Stimulated activated naive CD8-positive, alpha-beta T cell treated with anti-CD3 and anti-CD28 coated beads, Interleukin-15, amount 100 ng/mL, for 72 hours (primary cell): ENCODE measurements around the gene ZBTB46.
"Not testable (repeated sequence)": the region's sequence is repeated elsewhere in the genome, so short reads cannot be mapped to it uniquely, and the experiment has no call there.

Experiments
- ATAC-seq: fragments of 150-1000 bp; cut with Tn5 transposase; 2 replicates; pipeline ENCODE4 v1.10.0; 2021; ENCODE audit warnings: mild to moderate bottlenecking, moderate library complexity
- DNase-seq, 2 donors: peaks; one replicate each; pipeline ENCODE4 v3.0.0; 2021 to 2022
- H3K27ac Mint-ChIP-seq, 2 donors: one replicate each; pipeline ENCODE4 v1.8.0; 2022; ENCODE audit warnings: mild to moderate bottlenecking in 2 of 2, mixed read lengths in 2 of 2, moderate library complexity in 2 of 2
- H3K27me3 Mint-ChIP-seq: one replicate; pipeline ENCODE4 v1.8.0; 2022; ENCODE audit warnings: mixed read lengths
- H3K4me1 Mint-ChIP-seq: one replicate; pipeline ENCODE4 v1.8.0; 2022; ENCODE audit warnings: mild to moderate bottlenecking, mixed read lengths
- H3K4me3 Mint-ChIP-seq, 2 donors: one replicate each; pipeline ENCODE4 v1.8.0; 2022; ENCODE audit warnings: mild to moderate bottlenecking in 2 of 2, mixed read lengths in 2 of 2, moderate library complexity in 1 of 2
- H3K9me3 Mint-ChIP-seq, 2 donors: one replicate each; pipeline ENCODE4 v1.8.0; 2022; ENCODE audit warnings: mixed read lengths in 2 of 2

The ZBTB46 gene, protein sequence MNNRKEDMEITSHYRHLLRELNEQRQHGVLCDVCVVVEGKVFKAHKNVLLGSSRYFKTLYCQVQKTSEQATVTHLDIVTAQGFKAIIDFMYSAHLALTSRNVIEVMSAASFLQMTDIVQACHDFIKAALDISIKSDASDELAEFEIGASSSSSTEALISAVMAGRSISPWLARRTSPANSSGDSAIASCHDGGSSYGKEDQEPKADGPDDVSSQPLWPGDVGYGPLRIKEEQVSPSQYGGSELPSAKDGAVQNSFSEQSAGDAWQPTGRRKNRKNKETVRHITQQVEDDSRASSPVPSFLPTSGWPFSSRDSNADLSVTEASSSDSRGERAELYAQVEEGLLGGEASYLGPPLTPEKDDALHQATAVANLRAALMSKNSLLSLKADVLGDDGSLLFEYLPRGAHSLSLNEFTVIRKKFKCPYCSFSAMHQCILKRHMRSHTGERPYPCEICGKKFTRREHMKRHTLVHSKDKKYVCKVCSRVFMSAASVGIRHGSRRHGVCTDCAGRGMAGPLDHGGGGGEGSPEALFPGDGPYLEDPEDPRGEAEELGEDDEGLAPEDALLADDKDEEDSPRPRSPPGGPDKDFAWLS

DNA sequence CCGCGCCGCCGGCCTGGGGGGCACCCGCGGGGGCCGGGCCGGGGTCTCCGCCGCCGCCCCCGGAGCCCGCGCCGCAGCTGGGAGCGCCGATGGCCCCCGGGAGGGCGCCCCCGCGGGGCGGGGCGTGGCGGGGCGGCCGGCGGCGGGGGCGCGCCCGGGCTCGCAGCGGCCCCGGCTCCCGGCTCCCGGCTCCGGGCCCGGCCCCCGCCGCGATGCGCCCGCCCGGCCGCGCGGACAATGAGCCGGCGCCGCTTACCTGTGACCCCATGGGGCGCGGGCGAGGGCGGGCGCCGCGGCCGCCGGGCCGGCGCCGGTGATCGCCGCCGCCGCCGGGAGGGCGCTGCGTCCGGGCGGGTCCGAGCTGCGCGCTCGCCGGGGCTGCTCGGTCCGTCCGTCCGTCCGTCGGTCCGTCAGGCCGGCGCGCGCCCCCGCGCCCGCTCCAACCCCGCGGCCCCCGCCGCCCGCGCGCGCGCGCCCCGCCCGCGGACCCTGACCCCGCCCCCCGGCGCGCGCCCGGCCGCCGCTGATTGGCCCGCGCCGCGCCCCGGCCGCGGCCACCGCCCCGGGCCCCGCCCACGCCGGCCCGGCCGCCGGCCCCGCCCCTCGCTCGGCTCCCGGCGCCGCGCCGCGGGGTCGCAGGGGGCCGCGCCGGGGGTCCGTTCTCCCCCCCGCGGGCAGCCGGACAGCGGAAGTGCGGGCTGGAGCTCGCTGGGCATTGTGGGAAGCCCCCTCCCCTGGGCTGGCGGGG is at the start of gene ZBTB46:
ZBTB46 (minus strand) TSS at position 424 of the 748 bp plus-strand sequence. CDS start 40,507 bp downstream, outside the sequence.
- Mint-ChIP-seq H3K4me1 (peaks cover 15% of the 10 kb centered on the region), H3K27me3 (peaks cover 65% of the 10 kb centered on the region), H3K27ac (no peak within 1 kb of the TSS), H3K4me3 (peak within 1 kb of the TSS; percentile 88 to 89), H3K9me3 (no peaks in the 10 kb centered on the region)
- no peak for DNase-seq
- peak; percentile 53 for ATAC-seq

DNA sequence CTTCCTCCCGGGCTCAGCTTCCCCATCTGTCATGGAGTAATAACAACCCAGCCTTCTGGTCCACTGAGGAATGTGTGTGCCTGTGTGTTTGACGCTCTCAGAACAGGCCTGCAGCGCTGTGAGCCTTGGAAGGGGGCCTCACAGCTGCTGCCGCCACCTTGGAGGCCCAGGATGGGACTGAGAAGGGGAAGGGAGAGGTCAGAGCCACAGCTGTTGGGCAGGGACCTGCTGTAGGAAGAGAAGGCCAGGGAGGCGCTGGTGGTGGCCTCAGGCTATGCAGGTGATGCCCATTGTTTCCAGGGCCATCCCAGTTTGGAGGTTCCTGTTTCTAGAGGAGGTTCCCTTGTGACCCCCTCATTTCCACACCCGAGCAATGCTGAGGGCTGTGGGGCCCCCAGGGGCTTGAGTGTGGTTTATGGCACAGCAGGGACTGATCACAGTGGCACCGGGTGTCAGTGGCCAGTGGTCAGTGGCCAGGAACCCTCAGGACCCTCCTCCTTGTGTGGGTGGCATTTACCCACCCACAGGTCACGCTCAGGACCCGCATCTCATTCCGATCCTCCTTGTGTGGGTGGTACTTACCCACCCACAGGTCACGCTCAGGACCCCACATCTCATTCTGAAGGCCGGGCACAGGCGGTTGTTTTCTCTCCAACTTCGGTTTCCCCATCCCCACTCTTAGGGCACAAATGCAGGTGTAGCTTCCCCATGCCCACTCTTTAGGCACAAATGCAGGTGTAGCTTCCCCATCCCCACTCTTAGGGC is 48.0 kb upstream of the ZBTB46 start:
- no peaks in the 10 kb centered on the region for H3K4me1 Mint-ChIP-seq
- ATAC-seq (no peak), DNase-seq (no peak)
- no peak overlapping the region for H3K4me3 Mint-ChIP-seq
- no peaks in the 10 kb centered on the region for H3K27me3 Mint-ChIP-seq
- no peak overlapping the region for H3K27ac Mint-ChIP-seq
- no peaks in the 10 kb centered on the region for H3K9me3 Mint-ChIP-seq

DNA sequence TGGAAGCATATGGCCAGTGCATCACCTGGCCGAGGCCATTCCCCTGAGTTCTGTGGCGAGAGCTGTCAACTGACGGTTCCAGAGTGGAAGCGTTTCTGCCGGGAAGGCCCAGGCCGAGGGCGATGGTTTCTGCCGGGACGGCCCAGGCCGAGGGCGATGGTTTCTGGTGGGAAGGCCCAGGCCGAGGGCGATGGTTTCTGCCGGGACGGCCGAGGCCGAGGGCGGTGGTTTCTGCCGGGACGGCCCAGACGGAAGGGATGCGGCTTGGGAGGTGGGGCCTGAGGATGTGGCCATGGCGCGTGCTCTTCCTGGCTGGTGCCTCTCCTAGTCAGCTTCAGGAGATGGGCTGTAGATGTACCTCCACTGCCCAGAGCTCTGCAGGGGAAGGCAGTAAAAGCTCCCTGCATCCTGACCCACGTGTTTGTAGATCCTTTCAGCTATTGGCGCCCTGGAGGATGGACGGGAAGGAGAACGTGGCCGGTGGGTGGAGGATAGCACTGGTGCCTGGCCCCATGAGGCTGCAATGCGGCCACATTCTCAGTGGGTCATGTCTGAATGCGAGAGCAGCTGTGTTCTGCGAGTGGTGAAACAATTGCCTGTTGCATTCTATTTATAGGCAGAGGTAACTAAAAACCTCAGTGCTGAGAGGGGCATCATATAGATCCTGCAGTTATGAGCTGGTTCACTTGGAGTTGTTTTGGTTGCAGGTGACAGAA is 46.8 kb upstream of the ZBTB46 start:
- DNase-seq (no peak), ATAC-seq (no peak)
- Mint-ChIP-seq H3K27ac (no peak overlapping the region), H3K27me3 (no peaks in the 10 kb centered on the region), H3K4me3 (no peak overlapping the region), H3K9me3 (no peaks in the 10 kb centered on the region), H3K4me1 (peaks cover 9% of the 10 kb centered on the region)

DNA sequence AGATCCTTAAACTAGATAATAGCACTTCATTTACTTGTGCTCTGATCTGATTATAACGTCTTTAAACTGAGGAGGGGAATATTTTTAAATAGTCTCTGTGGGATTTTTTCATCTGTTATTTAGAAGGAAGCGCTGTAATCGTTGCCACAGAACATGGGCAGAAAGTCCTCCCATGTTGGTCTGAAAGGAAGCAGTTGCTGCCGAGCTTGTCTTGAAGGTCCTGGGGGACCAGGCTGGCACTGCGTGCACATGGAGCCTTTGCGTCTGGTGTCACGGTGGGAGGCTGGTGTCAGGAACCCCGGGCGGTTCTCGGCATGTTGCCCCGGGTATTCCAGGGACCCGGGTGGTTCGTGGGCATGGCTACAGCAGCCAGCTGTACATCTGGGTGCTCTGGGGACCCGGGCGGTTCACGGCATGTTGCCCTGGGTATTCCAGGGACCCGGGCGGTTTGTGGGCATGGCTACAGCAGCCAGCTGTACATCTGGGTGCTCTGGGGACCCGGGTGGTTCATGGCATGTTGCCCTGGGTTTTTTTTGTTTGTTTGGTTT is 45.5 kb upstream of the ZBTB46 start:
- H3K27ac Mint-ChIP-seq = no peak overlapping the region
- ATAC-seq (no peak), DNase-seq (no peak)
- no peaks in the 10 kb centered on the region for H3K27me3 Mint-ChIP-seq
- H3K9me3 Mint-ChIP-seq = no peaks in the 10 kb centered on the region
- H3K4me3 Mint-ChIP-seq = no peak overlapping the region
- peaks cover 11% of the 10 kb centered on the region for H3K4me1 Mint-ChIP-seq

DNA sequence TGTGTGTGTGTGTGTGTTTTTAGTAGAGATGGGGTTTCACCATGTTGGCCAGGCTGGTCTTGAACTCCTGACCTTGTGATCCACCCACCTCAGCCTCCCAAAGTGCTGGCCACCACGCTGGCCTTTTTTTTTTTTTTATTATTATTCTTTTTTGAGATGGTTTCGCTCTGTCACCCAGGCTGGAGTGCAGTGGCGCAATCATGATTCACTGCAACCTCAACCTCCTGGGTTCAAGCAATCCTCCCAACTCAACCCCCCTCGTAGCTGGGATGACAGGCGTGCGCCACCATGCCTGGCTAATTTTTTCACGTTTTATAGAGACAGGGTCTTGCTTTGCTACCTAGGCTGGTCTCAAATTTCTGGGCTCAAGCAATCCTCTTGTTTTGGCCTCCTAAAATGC is 43.2 kb upstream of the ZBTB46 start:
- not testable (repeated sequence) for ATAC-seq, H3K4me3 Mint-ChIP-seq, H3K27ac Mint-ChIP-seq, H3K9me3 Mint-ChIP-seq, H3K27me3 Mint-ChIP-seq, DNase-seq
- H3K4me1 Mint-ChIP-seq = peaks cover 11% of the 10 kb centered on the region

DNA sequence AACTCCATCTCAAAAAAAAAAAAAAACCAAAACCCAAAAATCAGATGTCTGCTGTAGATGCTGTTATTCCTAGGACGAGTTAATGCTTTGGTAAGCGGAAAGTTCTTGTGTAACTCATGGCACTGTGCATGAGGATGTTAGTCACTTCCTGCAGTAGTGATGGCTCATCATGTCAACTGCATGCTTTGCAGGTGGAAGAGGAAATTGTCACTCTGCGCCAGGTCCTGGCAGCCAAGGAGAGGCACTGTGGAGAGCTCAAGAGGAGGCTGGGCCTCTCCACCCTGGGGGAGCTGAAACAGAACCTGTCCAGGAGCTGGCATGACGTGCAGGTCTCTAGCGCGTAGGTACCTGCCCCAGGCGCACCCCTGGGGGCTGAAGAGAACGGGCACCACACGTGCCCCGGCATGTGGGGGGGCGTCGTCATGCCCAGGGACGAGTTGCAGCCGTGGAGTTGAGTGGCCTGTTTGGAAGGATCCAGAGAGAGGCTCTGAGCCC is 42.5 kb upstream of the ZBTB46 start:
- no peak for DNase-seq
- no peak overlapping the region for H3K4me3 Mint-ChIP-seq
- no peaks in the 10 kb centered on the region for H3K27me3 Mint-ChIP-seq
- ATAC-seq = peak; percentile 92
- peaks cover 11% of the 10 kb centered on the region for H3K4me1 Mint-ChIP-seq
- no peaks in the 10 kb centered on the region for H3K9me3 Mint-ChIP-seq
- H3K27ac Mint-ChIP-seq = peak overlapping the region in 1 of 2 donors; percentile 73

DNA sequence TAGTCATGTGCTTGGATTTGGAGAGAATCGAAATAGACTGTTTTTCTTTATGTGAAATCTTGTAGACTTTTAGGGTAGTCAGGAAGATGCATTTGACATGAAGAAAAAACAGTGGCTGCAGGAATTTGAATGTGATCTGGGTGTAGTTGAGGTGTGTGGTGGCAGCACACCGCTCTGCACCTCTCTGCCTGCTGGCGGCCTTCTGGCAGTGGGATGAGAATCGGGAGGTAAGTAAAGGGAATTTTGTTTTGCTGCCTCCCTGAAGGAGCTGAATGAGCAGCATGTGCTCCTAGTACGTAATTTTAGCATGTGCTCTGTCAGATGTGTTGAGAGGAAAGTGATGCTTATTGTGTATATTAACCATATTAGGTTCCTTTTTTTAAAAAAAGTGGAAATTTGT is 37.2 kb upstream of the ZBTB46 start:
- ATAC-seq (no peak), DNase-seq (no peak)
- no peaks in the 10 kb centered on the region for H3K27me3 Mint-ChIP-seq
- H3K4me1 Mint-ChIP-seq = peaks cover 37% of the 10 kb centered on the region
- no peaks in the 10 kb centered on the region for H3K9me3 Mint-ChIP-seq
- no peak overlapping the region for H3K4me3 Mint-ChIP-seq
- H3K27ac Mint-ChIP-seq = no peak overlapping the region

DNA sequence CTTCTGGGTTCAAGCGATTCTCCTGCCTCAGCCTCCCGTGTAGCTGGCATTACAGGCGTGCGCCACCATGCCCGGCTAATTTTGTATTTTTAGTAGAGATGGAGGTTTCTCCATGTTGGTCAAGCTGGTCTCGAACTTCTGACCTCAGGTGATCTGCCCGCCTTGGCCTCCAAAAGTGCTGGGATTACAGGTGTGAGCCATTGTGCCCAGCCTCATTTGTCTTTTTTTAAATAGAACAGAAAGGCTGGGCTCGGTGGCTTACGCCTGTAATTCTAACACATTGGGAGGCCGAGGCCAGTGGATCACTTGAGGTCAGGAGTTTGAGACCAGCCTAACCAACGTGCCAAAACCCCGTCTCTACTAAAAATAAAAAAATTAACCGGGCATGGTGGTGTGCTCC is 36.0 kb upstream of the ZBTB46 start:
- peak overlapping the region; percentile 26 to 89 for H3K4me3 Mint-ChIP-seq
- peaks cover 36% of the 10 kb centered on the region for H3K4me1 Mint-ChIP-seq

DNA sequence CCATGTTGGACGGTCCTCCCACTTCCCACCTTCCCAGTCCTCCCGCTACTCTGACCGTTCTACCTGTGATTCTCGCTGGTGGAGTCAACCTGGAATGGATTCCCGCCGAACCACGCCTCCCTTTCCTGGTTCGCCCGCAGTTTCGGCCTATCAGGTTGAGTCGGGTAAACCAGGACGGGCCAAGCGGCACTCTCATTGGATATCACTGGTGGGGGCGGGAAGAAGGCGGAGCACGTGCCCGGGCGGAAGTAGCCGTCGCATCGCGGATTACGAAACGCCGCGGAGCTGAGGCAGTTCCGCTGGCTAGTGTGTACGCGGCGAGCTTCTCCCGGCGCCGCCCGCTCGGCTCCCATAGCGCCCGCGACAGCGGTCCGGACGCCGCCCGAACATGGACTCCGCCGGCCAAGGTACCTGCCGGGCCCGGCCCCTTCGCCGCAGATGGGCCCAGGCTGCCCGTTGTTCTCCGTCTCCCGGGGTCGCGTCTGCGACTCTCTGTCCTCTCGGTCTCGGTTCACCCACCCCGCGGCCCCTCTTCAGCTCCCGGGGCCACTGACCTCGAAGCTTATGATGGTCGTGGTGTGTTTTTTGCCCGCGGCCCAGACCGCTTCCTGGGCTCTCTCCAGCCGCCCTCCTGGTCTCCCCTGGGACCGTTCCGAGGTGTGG is 34.0 kb upstream of the ZBTB46 start, which contains the start of gene TPD52L2:
TPD52L2 (plus strand) TSS at position 293 of the 663 bp plus-strand sequence; CDS start at position 389, 96 bp downstream.
- no peaks in the 10 kb centered on the region for H3K9me3 Mint-ChIP-seq
- DNase-seq (peak; percentile 95 to 97), ATAC-seq (peak; percentile 88)
- peak within 1 kb of the TSS; percentile 98 for H3K27ac Mint-ChIP-seq
- peak within 1 kb of the TSS; percentile 88 to 89 for H3K4me3 Mint-ChIP-seq
- H3K4me1 Mint-ChIP-seq = peaks cover 45% of the 10 kb centered on the region
- H3K27me3 Mint-ChIP-seq = no peaks in the 10 kb centered on the region

More for the DNA sequence above, 36.0 kb upstream of the ZBTB46 start:
- peak overlapping the region in 1 of 2 donors; percentile 19 for H3K27ac Mint-ChIP-seq
- not testable (repeated sequence) for ATAC-seq, DNase-seq, H3K27me3 Mint-ChIP-seq, H3K9me3 Mint-ChIP-seq

DNA sequence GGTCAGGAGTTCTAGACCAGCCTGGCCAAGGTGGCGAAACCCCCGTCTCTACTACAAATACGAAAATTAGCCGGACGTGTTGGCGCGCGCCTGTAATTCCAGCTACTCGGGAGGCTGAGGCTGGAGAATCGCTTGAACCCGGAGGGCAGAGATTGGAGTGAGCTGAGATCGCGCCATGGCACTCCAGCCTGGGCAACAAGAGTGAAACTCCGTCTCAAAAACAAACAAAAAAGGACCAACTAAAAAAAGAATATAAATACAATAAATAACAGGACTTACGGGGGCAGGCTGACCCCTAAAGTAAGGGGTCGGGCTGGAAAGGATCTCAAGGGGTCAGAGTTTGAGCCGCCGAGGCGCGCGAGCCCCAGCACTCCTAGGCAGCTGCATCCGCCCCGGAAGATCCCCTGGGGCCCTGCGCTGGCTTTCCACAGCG is 33.5 kb upstream of the ZBTB46 start:
- Mint-ChIP-seq H3K4me3 (peak overlapping the region; percentile 88 to 89), H3K9me3 (no peaks in the 10 kb centered on the region), H3K4me1 (peaks cover 47% of the 10 kb centered on the region), H3K27ac (peak overlapping the region; percentile 98), H3K27me3 (no peaks in the 10 kb centered on the region)
- DNase-seq (no peak), ATAC-seq (peak; percentile 50)

DNA sequence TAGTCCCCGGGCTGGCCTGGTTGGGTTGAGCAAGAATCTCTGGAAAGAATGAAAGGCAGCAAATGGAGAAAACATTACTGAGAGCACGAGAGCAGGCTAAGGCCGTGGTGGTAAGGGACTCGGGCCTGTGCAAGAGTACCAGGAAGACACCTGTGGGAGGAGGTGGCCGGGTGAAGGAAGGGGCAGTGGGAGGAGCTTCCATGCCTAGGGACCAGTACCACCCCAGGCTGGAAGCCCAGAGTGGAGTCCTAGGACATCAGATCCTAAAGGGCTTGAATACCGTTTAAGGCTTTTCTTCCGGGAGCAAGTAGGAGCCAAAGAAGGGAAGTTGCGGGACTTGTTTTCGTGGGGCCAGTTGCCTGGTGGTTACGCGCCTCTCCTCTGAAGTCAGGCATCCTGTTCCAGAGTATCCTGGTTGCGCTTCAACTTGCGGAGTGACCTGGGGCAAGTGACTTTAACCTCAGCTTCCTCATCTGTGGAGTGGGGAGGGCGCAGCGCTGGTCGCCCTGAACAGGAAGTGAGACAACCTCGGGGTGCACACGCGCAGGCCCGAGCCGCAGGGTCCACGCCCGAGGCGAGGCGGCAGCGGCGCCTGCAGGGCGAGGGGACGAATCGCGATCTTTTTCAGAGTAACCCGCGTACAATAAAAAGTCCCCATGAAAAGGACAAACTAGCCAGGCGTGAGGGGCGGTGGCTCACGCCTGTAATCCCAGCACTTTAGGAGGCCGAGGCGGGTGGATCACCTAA is 32.9 kb upstream of the ZBTB46 start:
- no peaks in the 10 kb centered on the region for H3K9me3 Mint-ChIP-seq

DNA sequence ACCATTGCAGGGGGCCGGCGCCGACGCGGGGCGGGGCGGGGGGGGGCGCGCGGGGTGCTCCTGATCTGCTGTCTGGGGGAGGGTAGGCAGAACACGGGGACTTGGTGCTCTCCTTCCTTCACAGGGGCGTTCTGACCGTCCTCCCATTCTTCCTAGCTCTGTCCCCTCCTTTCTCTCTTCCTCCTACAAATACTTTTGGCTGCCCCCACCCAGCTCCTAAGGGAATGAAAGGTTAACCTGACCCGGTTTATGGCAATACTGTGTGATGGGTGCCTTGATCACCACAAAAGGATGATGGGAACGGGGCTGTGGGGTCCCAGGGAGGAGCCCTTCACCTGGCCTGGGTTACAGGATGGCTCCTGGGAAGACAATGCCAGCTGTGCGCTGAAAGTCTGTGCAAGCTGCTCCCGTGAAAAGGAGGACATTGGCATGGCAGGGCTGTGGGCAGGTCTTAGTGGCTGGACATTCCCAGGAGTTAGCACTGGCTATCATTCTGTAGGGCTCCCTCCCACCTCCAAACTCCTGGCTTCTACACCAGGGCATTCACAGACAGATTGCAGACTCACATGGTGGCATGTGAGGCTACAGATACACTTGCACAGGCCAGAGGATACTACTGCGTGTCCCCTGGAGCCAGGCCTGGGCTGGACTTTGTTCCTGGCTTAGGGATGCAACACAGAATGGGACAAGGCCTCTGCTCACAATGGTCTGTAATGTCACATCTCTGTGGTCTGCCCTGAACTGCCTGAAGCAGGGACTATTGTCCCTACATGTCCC is 32.1 kb upstream of the ZBTB46 start:
- no peaks in the 10 kb centered on the region for H3K9me3 Mint-ChIP-seq
- H3K27me3 Mint-ChIP-seq = no peaks in the 10 kb centered on the region
- no peak for ATAC-seq
- DNase-seq = no peak
- peak overlapping the region; percentile 98 for H3K27ac Mint-ChIP-seq
- peaks cover 57% of the 10 kb centered on the region for H3K4me1 Mint-ChIP-seq
- H3K4me3 Mint-ChIP-seq = peak overlapping the region; percentile 88 to 89

More for the DNA sequence above, 32.9 kb upstream of the ZBTB46 start:
- peaks cover 53% of the 10 kb centered on the region for H3K4me1 Mint-ChIP-seq
- ATAC-seq (peak; percentile 84), DNase-seq (peak; percentile 77 to 85)
- peak overlapping the region; percentile 98 for H3K27ac Mint-ChIP-seq
- peak overlapping the region; percentile 88 to 89 for H3K4me3 Mint-ChIP-seq
- no peaks in the 10 kb centered on the region for H3K27me3 Mint-ChIP-seq
